Loucy (cell line): ENCODE data around the gene PACSIN3.
A peak's percentile ranks its signal among the peaks of the same experiment; 100 is the strongest.

Experiments used
- H2AFZ ChIP-seq: fragments of 200-600 bp; sonication (generic); 2 replicates; pipeline ENCODE4 v1.6.0; 2016; ENCODE audit warnings: antibody characterized with exemption, mild to moderate bottlenecking, low read length, moderate library complexity
- H3F3A ChIP-seq: fragments of 200-600 bp; 2 replicates; pipeline ENCODE4 v1.6.0; 2016; ENCODE audit warnings: antibody characterized with exemption, low read depth, mild to moderate bottlenecking
- H3K27me3 ChIP-seq: fragments of 200-600 bp; sonication (generic); 2 replicates; pipeline ENCODE4 v1.6.1; 2014; ENCODE audit warnings: low read length, mild to moderate bottlenecking; ENCODE audit not compliant: insufficient read depth, poor library complexity, severe bottlenecking
- H3K36me3 ChIP-seq: fragments of 200-600 bp; sonication (generic); 2 replicates; pipeline ENCODE4 v1.6.1; 2016; ENCODE audit warnings: low read length; ENCODE audit not compliant: insufficient read depth
- H3K4me1 ChIP-seq: fragments of 200-600 bp; sonication (generic); 2 replicates; pipeline ENCODE4 v1.5.1; 2014; ENCODE audit warnings: low read length, mild to moderate bottlenecking; ENCODE audit not compliant: insufficient read depth, poor library complexity, severe bottlenecking
- H3K4me2 ChIP-seq: fragments of 200-600 bp; sonication (generic); 2 replicates; pipeline ENCODE4 v1.6.0; 2014; ENCODE audit warnings: antibody characterized with exemption, low read length, low read depth, mild to moderate bottlenecking; ENCODE audit not compliant: poor library complexity, severe bottlenecking
- H3K4me3 ChIP-seq: fragments of 200-600 bp; sonication (generic); 2 replicates; pipeline ENCODE4 v1.5.1; 2014; ENCODE audit warnings: low read length, mild to moderate bottlenecking, mixed read lengths; ENCODE audit not compliant: poor library complexity, severe bottlenecking
- H3K79me2 ChIP-seq: fragments of 200-600 bp; sonication (generic); 2 replicates; pipeline ENCODE4 v1.6.1; 2014; ENCODE audit warnings: low read length; ENCODE audit not compliant: insufficient read depth
- H3K9ac ChIP-seq: fragments of 200-600 bp; sonication (generic); 2 replicates; pipeline ENCODE4 v1.6.0; 2014; ENCODE audit warnings: mild to moderate bottlenecking, low read depth, low read length, moderate library complexity; ENCODE audit not compliant: poor library complexity, severe bottlenecking
- H3K9me2 ChIP-seq: fragments of 200-600 bp; sonication (generic); replicated peaks from 2 replicates; pipeline ENCODE4 v1.6.1; 2016; ENCODE audit warnings: low read depth, low read length, mixed read lengths
- H3K9me3 ChIP-seq: fragments of 200-600 bp; sonication (generic); 2 replicates; pipeline ENCODE4 v1.6.1; 2014; ENCODE audit warnings: mild to moderate bottlenecking, antibody characterized with exemption, low read length, low read depth; ENCODE audit not compliant: insufficient read depth
- H4K20me1 ChIP-seq: fragments of 200-600 bp; sonication (generic); 2 replicates; pipeline ENCODE4 v1.6.0; 2014; ENCODE audit warnings: antibody characterized with exemption, low read length, mild to moderate bottlenecking; ENCODE audit not compliant: insufficient read depth, poor library complexity, severe bottlenecking
- EZH2phosphoT487 ChIP-seq: fragments of 200-600 bp; IDR thresholded peaks from 2 replicates; pipeline ENCODE4 v1.6.1; 2018; ENCODE audit warnings: antibody characterized with exemption, mild to moderate bottlenecking, moderate library complexity, borderline replicate concordance
- TF ChIP-seq, protein P1 (sequence below): fragments of 200-600 bp; sonication (generic); conservative IDR thresholded peaks from 2 replicates; pipeline ENCODE4 v1.5.1; 2014; ENCODE audit warnings: mild to moderate bottlenecking, antibody characterized with exemption, low read length

The PACSIN3 gene

DNA sequence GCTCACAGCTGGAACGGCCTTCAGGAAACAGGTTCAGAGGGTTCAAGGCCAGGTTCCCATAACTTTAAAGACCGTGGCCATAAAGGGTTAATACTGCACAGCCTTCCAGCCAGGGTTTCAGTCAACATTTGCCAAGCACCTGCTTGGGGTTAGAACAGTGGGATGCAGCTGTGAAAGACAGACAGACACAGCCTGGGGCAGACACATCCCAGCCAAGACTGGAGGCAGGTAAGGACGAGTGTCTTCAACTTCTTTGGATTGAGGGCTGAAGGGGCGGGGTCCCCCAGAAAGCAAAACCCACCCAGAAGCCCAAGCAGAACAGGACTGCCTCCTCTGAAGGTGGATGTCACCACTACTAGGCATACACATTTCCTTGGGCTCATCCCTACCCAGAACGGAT lies 23.8 kb downstream of the PACSIN3 start:
- no peak overlapping the region for H3K9ac ChIP-seq
- no peak overlapping the region for H3K4me2 ChIP-seq
- H2AFZ ChIP-seq: no peak overlapping the region
- H3K4me1 ChIP-seq: no peaks in the 10 kb centered on the region
- H3K4me3 ChIP-seq: no peak overlapping the region
- H3F3A ChIP-seq: no peaks in the 10 kb centered on the region
- H3K9me3 ChIP-seq: no peaks in the 10 kb centered on the region
- peaks cover 3% of the 10 kb centered on the region for H4K20me1 ChIP-seq
- TF ChIP-seq EZH2phosphoT487: no peak
- TF ChIP-seq, protein P1, sequence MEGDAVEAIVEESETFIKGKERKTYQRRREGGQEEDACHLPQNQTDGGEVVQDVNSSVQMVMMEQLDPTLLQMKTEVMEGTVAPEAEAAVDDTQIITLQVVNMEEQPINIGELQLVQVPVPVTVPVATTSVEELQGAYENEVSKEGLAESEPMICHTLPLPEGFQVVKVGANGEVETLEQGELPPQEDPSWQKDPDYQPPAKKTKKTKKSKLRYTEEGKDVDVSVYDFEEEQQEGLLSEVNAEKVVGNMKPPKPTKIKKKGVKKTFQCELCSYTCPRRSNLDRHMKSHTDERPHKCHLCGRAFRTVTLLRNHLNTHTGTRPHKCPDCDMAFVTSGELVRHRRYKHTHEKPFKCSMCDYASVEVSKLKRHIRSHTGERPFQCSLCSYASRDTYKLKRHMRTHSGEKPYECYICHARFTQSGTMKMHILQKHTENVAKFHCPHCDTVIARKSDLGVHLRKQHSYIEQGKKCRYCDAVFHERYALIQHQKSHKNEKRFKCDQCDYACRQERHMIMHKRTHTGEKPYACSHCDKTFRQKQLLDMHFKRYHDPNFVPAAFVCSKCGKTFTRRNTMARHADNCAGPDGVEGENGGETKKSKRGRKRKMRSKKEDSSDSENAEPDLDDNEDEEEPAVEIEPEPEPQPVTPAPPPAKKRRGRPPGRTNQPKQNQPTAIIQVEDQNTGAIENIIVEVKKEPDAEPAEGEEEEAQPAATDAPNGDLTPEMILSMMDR: no peak
- no peaks in the 10 kb centered on the region for H3K9me2 ChIP-seq
- H3K79me2 ChIP-seq: peaks cover 6% of the 10 kb centered on the region; the same call in 1 of the 2 replicates
- H3K27me3 ChIP-seq: no peaks in the 10 kb centered on the region
- H3K36me3 ChIP-seq: peaks cover 47% of the 10 kb centered on the region; the same call in 1 of the 2 replicates

DNA sequence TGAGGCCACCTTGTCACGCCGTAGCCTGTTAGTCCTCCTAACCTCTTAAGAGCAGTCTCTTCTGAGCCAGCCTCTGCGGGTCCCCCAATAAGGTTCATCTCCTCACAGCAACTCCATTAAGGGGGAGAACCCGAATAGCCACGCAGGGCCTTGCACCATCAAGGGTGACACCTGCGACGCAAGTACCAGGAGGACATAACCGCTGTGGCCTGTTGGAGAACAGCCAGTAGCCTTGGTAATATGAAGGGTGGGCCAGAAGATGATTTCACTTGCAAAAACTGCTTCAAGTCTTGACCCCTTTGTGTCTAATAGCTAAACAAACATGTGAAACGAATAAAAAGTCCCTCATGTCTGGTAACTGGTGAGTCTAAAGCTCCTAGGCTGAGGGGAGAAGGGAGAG lies 24.3 kb downstream of the PACSIN3 start:
- Histone ChIP-seq H4K20me1 (peaks cover 3% of the 10 kb centered on the region), H3K27me3 (no peaks in the 10 kb centered on the region), H3K9me3 (no peaks in the 10 kb centered on the region), H3K4me3 (no peak overlapping the region), H3K9ac (no peak overlapping the region), H3K36me3 (peaks cover 41% of the 10 kb centered on the region; the same call in 1 of the 2 replicates), H3K4me1 (no peaks in the 10 kb centered on the region), H2AFZ (no peak overlapping the region), H3F3A (no peaks in the 10 kb centered on the region), H3K79me2 (peaks cover under 1% of the 10 kb centered on the region; the same call in 1 of the 2 replicates), H3K4me2 (no peak overlapping the region), H3K9me2 (no peaks in the 10 kb centered on the region)
- TF ChIP-seq EZH2phosphoT487: no peak
- TF ChIP-seq, protein P1: no peak

DNA sequence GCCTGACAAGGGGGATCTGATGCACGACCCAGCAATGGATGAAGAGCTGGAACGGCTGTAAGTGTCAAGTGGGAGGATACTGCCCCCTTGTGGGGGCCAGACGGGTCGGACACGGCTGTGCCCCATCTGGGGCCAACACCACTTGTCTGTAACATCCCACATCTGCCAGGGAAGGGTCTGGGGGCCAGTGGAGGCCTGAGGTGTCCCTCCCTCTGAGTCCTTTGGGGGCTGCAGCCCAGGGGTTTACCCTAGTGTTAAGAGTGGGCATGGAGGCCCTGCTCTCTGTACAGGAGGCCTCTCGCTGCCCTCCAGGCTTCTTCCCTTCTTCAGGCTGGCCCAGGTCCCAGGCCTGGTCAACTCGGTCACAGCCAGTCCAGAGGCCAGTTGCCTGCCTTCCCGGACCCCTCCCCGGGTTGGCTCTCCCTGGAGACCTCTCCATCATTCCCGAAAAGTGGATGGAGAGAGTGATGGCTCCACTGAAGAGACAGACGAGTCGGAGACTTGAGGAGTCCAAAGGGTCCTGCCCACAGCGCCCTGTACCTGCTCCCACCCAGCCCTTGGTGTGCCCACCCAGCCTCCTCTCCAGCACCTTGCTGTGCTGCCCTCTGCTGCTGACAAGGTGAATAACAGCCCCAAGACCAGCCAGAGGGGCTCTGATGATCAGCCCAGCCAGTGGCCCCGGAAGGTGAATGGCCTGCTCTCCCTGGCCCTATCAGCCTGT lies 24.9 kb downstream of the PACSIN3 start:
- peaks cover 2% of the 10 kb centered on the region for H3K4me1 ChIP-seq
- no peaks in the 10 kb centered on the region for H3K79me2 ChIP-seq
- TF ChIP-seq, protein P1: peak; percentile 63
- TF ChIP-seq EZH2phosphoT487: no peak
- no peak overlapping the region for H3K9ac ChIP-seq
- peaks cover 3% of the 10 kb centered on the region for H4K20me1 ChIP-seq
- no peak overlapping the region for H3K4me3 ChIP-seq
- no peaks in the 10 kb centered on the region for H3K9me3 ChIP-seq
- peaks cover 35% of the 10 kb centered on the region; the same call in 1 of the 2 replicates for H3K36me3 ChIP-seq
- no peak overlapping the region for H3K4me2 ChIP-seq
- no peak overlapping the region for H2AFZ ChIP-seq
- no peaks in the 10 kb centered on the region for H3K27me3 ChIP-seq
- H3F3A ChIP-seq: no peaks in the 10 kb centered on the region
- H3K9me2 ChIP-seq: no peaks in the 10 kb centered on the region
